Measurements from ENCODE around the gene PRICKLE3. TPM values are rescaled to one million over a fixed set of nuclear protein-coding genes. Genes with fewer than 3 reads are reported as not detected.
"Not testable (repeated sequence)": the region's sequence is repeated elsewhere in the genome, so short reads cannot be mapped to it uniquely, and the experiment has no call there.

PRICKLE3 gene
- total RNA-seq, 4 donors from 2014 or later = 8.1 to 22.4 (median 9.6) TPM

DNA sequence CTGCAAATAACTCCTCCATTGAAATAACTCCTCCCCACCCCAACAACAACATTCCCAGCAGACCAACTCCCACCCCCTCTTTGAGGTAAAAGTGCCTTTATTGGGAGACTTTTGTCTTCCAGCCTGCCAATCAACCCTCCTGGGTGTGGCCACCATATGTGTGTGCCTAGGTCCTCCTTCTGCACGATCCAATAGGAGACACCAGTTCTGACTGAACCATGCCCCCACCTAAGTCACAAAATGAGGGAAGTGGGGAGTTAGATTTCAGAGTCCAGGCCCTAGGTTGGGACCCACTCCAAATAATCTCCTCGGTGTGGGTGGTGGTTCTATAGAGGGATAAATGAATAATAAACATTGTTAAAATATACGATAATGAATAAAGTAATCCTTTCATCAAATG is 11.4 kb downstream of the PRICKLE3 start:
- Histone ChIP-seq H3K4me1 (peaks cover 0 to 3% of the 10 kb centered on the region in 2 donors), H3K9me3 (no peaks in the 10 kb centered on the region), H3K36me3 (no peaks in the 10 kb centered on the region), H3K4me3 (replicated peaks in 1 of 3) (no peak overlapping the region), H3K27me3 (no peaks in the 10 kb centered on the region), H3K27ac (no peak overlapping the region)
- WGBS, 2 donors = 67 to 85% methylated on average over 3 of the region's 3 CpGs
- no peak for TF ChIP-seq POLR2A (IDR thresholded peaks at IDR 0.05)
- TF ChIP-seq, protein P1, sequence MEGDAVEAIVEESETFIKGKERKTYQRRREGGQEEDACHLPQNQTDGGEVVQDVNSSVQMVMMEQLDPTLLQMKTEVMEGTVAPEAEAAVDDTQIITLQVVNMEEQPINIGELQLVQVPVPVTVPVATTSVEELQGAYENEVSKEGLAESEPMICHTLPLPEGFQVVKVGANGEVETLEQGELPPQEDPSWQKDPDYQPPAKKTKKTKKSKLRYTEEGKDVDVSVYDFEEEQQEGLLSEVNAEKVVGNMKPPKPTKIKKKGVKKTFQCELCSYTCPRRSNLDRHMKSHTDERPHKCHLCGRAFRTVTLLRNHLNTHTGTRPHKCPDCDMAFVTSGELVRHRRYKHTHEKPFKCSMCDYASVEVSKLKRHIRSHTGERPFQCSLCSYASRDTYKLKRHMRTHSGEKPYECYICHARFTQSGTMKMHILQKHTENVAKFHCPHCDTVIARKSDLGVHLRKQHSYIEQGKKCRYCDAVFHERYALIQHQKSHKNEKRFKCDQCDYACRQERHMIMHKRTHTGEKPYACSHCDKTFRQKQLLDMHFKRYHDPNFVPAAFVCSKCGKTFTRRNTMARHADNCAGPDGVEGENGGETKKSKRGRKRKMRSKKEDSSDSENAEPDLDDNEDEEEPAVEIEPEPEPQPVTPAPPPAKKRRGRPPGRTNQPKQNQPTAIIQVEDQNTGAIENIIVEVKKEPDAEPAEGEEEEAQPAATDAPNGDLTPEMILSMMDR (IDR thresholded peaks at IDR 0.05) = no peak
- DNase-seq = no peak
- intact Hi-C loops (cut with DNase I) = no loop called here

DNA sequence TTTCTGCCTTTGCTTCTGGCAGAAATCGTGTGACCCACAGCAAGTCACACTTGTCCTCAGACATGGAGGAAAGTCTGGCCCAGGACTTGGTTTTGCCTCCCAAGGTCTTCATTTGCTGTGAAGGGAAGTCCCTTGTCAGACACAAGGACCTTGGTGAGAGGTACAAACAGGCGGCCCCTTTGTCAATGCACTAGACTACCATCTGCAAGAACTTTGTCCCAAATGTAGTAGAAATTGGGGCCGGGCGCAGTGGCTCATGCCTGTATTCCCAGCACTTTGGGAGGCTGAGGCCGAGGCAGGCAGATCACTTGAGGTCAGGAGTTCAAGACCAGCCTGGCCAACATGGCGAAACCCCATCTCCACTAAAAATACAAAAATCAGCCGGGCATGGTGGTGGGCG is 12.6 kb downstream of the PRICKLE3 start:
- 93 to 96% methylated on average over 4 to 5 of the region's 8 CpGs for WGBS, 2 donors
- H3K36me3 ChIP-seq; intact Hi-C loops (cut with DNase I); H3K4me1 ChIP-seq; DNase-seq; H3K27me3 ChIP-seq; H3K4me3 ChIP-seq (replicated peaks in 1 of 3); H3K9me3 ChIP-seq: not testable (repeated sequence)
- peak overlapping the region in 1 of 3 donors; percentile 59 for H3K27ac ChIP-seq

GRCh38 chrX:49172280-49172780 is 13.8 kb downstream of the PRICKLE3 start:
- intact Hi-C loops (cut with DNase I) = no loop called here
- TF ChIP-seq, protein P1 (IDR thresholded peaks at IDR 0.05) = no peak
- peak in 1 of 2 donors; percentile 15 for TF ChIP-seq POLR2A (IDR thresholded peaks at IDR 0.05)
- WGBS, 2 donors = 0% methylated on average over 2 of the region's 37 CpGs; no CpG with 5 or more reads in 1 of the 2 donors
- peak; percentile 72 to 75 for DNase-seq
- peak overlapping the region; percentile 6 to 35 (median 9) for H3K4me3 ChIP-seq (replicated peaks in 1 of 3)
- peaks cover 1 to 3% of the 10 kb centered on the region in 2 donors for H3K4me1 ChIP-seq
- no peaks in the 10 kb centered on the region for H3K9me3 ChIP-seq
- H3K36me3 ChIP-seq = no peaks in the 10 kb centered on the region
- H3K27me3 ChIP-seq = no peaks in the 10 kb centered on the region
- peak overlapping the region; percentile 21 to 69 (median 59) for H3K27ac ChIP-seq

GRCh38 chrX:49171752-49172279 is 14.4 kb downstream of the PRICKLE3 start, which contains the start of gene PLP2:
Gene PLP2 (plus strand): TSS chrX:49171898. CDS start chrX:49172001, 103 bp downstream.
- 0% methylated on average over 7 of the region's 46 CpGs; no CpG with 5 or more reads in 1 of the 2 donors for WGBS, 2 donors
- Histone ChIP-seq H3K27ac (peak within 1 kb of the TSS; percentile 21 to 69 (median 59)), H3K4me1 (peaks cover 6 to 8% of the 10 kb centered on the region in 2 donors), H3K4me3 (replicated peaks in 1 of 3) (peak within 1 kb of the TSS; percentile 6 to 35 (median 9)), H3K9me3 (no peaks in the 10 kb centered on the region), H3K36me3 (no peaks in the 10 kb centered on the region), H3K27me3 (no peaks in the 10 kb centered on the region)
- TF ChIP-seq POLR2A (IDR thresholded peaks at IDR 0.05) = no peak
- TF ChIP-seq, protein P1 (IDR thresholded peaks at IDR 0.05) = no peak
- intact Hi-C loops (cut with DNase I) = no loop called here
- peak; percentile 27 to 36 for DNase-seq

DNA sequence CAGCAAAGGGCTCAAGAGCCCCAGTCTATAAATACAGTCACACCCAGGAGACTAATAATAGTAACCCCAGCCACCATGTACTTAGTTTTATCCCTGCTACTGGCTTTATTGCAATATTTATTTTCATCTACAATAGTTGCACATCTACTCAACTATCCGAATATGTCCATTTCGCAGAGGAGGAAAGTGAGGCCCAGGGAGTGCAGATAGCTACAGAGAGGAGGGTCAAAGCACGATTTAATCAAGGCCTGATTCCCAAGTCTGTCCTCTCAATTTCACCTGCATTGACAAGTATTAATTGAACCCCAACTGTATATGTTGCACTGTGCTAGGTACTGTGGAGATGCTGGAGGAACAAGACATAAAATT is 18.4 kb downstream of the PRICKLE3 start:
- Histone ChIP-seq H3K4me3 (replicated peaks in 1 of 3) (no peak overlapping the region), H3K9me3 (no peaks in the 10 kb centered on the region), H3K27ac (peak overlapping the region; percentile 85 to 90 (median 86)), H3K4me1 (peaks cover 7 to 12% of the 10 kb centered on the region in 2 donors), H3K36me3 (no peaks in the 10 kb centered on the region), H3K27me3 (no peaks in the 10 kb centered on the region)
- WGBS, 2 donors = 70 to 90% methylated on average over 3 of the region's 3 CpGs
- TF ChIP-seq POLR2A (IDR thresholded peaks at IDR 0.05) = no peak
- TF ChIP-seq, protein P1 (IDR thresholded peaks at IDR 0.05) = no peak
- DNase-seq = no peak
- intact Hi-C loops (cut with DNase I) = no loop called here

Data from thyroid gland (tissue), 4 donors.